IMR-90 (cell line): Measurements from ENCODE around the gene AGPAT3. TPM values are rescaled to one million over a fixed set of nuclear protein-coding genes. Genes with fewer than 3 reads are reported as not detected.

ENCODE experiments used
- ATAC-seq: fragments of 200-7000 bp; cut with Tn5 transposase; 2 replicates; pipeline ENCODE4 v1.9.1; 2020; ENCODE audit warnings: low read depth, mild to moderate bottlenecking, moderate library complexity
- BruUV-seq: library from RNA; stranded (reverse); fragments of 400-500 nt; replicated peaks from 2 replicates; lab custom pipeline; 2021; lab: Mats Ljungman, UMichigan
- CTCF ChIA-PET: fragments of 300-600 bp; formaldehyde crosslinking; extraction: SDS; loops from one replicate; lab custom pipeline; 2021; ENCODE audit warnings: antibody characterized with exemption; lab: Yijun Ruan, JAX
- POLR2A ChIA-PET: fragments of 300-600 bp; sonication (Branson Sonifier 250); formaldehyde crosslinking; loops from one replicate; lab custom pipeline; 2022; ENCODE audit warnings: antibody characterized with exemption; ENCODE audit not compliant: unreplicated experiment; lab: Charles Lee
- DNase-seq: peaks from one replicate; pipeline ENCODE4 v3.0.0; 2013
- H2AFZ ChIP-seq: replicated peaks from 2 replicates; pipeline ENCODE3; 2013; ENCODE audit warnings: low read length, mild to moderate bottlenecking; ENCODE audit not compliant: poor library complexity
- H2AK5ac ChIP-seq: 2 replicates; pipeline ENCODE4 v1.6.1; 2013; ENCODE audit warnings: low read depth, low read length, inconsistent platforms
- H2AK9ac ChIP-seq: replicated peaks from 2 replicates; pipeline ENCODE3; 2013; ENCODE audit warnings: mild to moderate bottlenecking, low read depth, low read length, moderate library complexity; ENCODE audit not compliant: poor library complexity
- H2BK120ac ChIP-seq: 2 replicates; pipeline ENCODE4 v1.6.1; 2013; ENCODE audit warnings: low read depth, low read length, inconsistent platforms
- H2BK15ac ChIP-seq: 3 replicates; pipeline ENCODE4 v1.6.1; 2013; ENCODE audit warnings: low read depth, low read length, inconsistent platforms
- H2BK20ac ChIP-seq: 2 replicates; pipeline ENCODE4 v1.6.1; 2013; ENCODE audit warnings: low read depth, mild to moderate bottlenecking, inconsistent platforms, low read length, moderate library complexity
- H2BK5ac ChIP-seq: 2 replicates; pipeline ENCODE4 v1.6.1; 2013; ENCODE audit warnings: mild to moderate bottlenecking, low read depth, low read length, inconsistent platforms; ENCODE audit not compliant: poor library complexity, severe bottlenecking
- H3K14ac ChIP-seq: replicated peaks from 2 replicates; pipeline ENCODE4 v1.6.1; 2013; ENCODE audit warnings: low read depth, low read length, inconsistent platforms
- H3K18ac ChIP-seq: 2 replicates; pipeline ENCODE4 v1.6.1; 2013; ENCODE audit warnings: low read depth, low read length, control low read depth
- H3K23ac ChIP-seq: 2 replicates; pipeline ENCODE4 v1.6.1; 2013; ENCODE audit warnings: low read depth, low read length, inconsistent platforms
- H3K27ac ChIP-seq: 2 replicates; pipeline ENCODE4 v1.5.1; 2013; ENCODE audit warnings: mild to moderate bottlenecking, control low read depth, low read length; ENCODE audit not compliant: insufficient read depth
- H3K27me3 ChIP-seq: 2 replicates; pipeline ENCODE4 v1.6.1; 2013; ENCODE audit warnings: low read length; ENCODE audit not compliant: control insufficient read depth, insufficient read depth
- H3K36me3 ChIP-seq: 2 replicates; pipeline ENCODE4 v1.6.1; 2013; ENCODE audit warnings: low read length, mixed read lengths; ENCODE audit not compliant: control insufficient read depth, insufficient read depth
- H3K4ac ChIP-seq: 2 replicates; pipeline ENCODE4 v1.6.1; 2013; ENCODE audit warnings: low read depth, low read length, inconsistent platforms
- H3K4me1 ChIP-seq: 2 replicates; pipeline ENCODE4 v1.6.1; 2013; ENCODE audit warnings: low read length, mixed read lengths; ENCODE audit not compliant: control insufficient read depth, insufficient read depth
- H3K4me2 ChIP-seq: 2 replicates; pipeline ENCODE4 v1.6.1; 2013; ENCODE audit warnings: low read depth, mild to moderate bottlenecking, control low read depth, low read length, moderate library complexity
- H3K4me3 ChIP-seq: 2 replicates; pipeline ENCODE4 v1.5.1; 2013; ENCODE audit warnings: low read depth, mild to moderate bottlenecking, control low read depth, low read length, moderate library complexity; ENCODE audit not compliant: insufficient read depth
- H3K56ac ChIP-seq: 2 replicates; pipeline ENCODE4 v1.6.1; 2013; ENCODE audit warnings: low read length, inconsistent platforms; ENCODE audit not compliant: insufficient read depth; ENCODE audit errors: extremely low read depth
- H3K79me1 ChIP-seq, 2 experiments: 2 replicates each; pipeline ENCODE4 v1.6.1; 2013; ENCODE audit warnings: low read length in 2 of 2, inconsistent platforms in 1 of 2, low read depth in 1 of 2
- H3K9ac ChIP-seq: 2 replicates; pipeline ENCODE4 v1.6.1; 2013; ENCODE audit warnings: low read depth, low read length, control low read depth
- H3K9me1 ChIP-seq: 2 replicates; pipeline ENCODE4 v1.6.1; 2013; ENCODE audit warnings: low read length, inconsistent platforms; ENCODE audit not compliant: insufficient read depth
- H3K9me3 ChIP-seq: 2 replicates; pipeline ENCODE4 v1.6.1; 2013; ENCODE audit warnings: low read length; ENCODE audit not compliant: control insufficient read depth, insufficient read depth
- H4K20me1 ChIP-seq: 2 replicates; pipeline ENCODE4 v1.6.1; 2013; ENCODE audit warnings: low read length, inconsistent platforms; ENCODE audit not compliant: insufficient read depth
- H4K5ac ChIP-seq: 2 replicates; pipeline ENCODE4 v1.6.1; 2013; ENCODE audit warnings: mild to moderate bottlenecking, low read depth, low read length, control low read depth
- H4K8ac ChIP-seq, 2 experiments: 2 replicates each; pipeline ENCODE4 v1.6.1; 2013; ENCODE audit warnings: low read depth in 2 of 2, low read length in 2 of 2, control low read depth in 1 of 2, inconsistent platforms in 1 of 2
- H4K91ac ChIP-seq: 2 replicates; pipeline ENCODE4 v1.6.1; 2013; ENCODE audit warnings: low read depth, low read length, inconsistent platforms; ENCODE audit not compliant: insufficient read depth
- BHLHE40 ChIP-seq: fragments of 150-350 bp; IDR thresholded peaks from 2 replicates; pipeline ENCODE4 v1.6.1; 2016; ENCODE audit warnings: mild to moderate bottlenecking, low read depth, low read length
- FOS ChIP-seq: fragments of 150-350 bp; IDR thresholded peaks from 2 replicates; pipeline ENCODE4 v1.6.1; 2016; ENCODE audit warnings: low read depth, low read length
- MAFK ChIP-seq: IDR thresholded peaks from 2 replicates; pipeline ENCODE4 v1.6.1; 2012; ENCODE audit warnings: low read depth, low read length, improper control_type of control experiment
- MXI1 ChIP-seq: IDR thresholded peaks from 2 replicates; pipeline ENCODE4 v1.6.1; 2012; ENCODE audit warnings: low read depth, mild to moderate bottlenecking, low read length, moderate library complexity, borderline replicate concordance
- NFE2L2 ChIP-seq: fragments of 150-350 bp; IDR thresholded peaks from 2 replicates; pipeline ENCODE4 v1.6.1; 2016; ENCODE audit warnings: low read depth, mild to moderate bottlenecking, low read length
- POLR2A ChIP-seq: IDR thresholded peaks from 2 replicates; pipeline ENCODE4 v1.6.1; 2012; ENCODE audit warnings: mild to moderate bottlenecking, low read depth, low read length
- RCOR1 ChIP-seq: IDR thresholded peaks from 2 replicates; pipeline ENCODE4 v1.6.1; 2012; ENCODE audit warnings: mild to moderate bottlenecking, low read length, improper control_type of control experiment; ENCODE audit not compliant: insufficient replicate concordance
- RFX5 ChIP-seq: IDR thresholded peaks from 2 replicates; pipeline ENCODE4 v1.8.0; 2012; ENCODE audit warnings: low read depth, mild to moderate bottlenecking, low read length, moderate library complexity
- SMC3 ChIP-seq: fragments of 150-350 bp; IDR thresholded peaks from 2 replicates; pipeline ENCODE4 v1.6.1; 2016; ENCODE audit warnings: low read depth, mild to moderate bottlenecking, antibody characterized with exemption, low read length, moderate library complexity
- WGBS, 2 experiments: methylation state at CpG; one replicate each; pipeline versions ENCODE4 v1.1.5 to v1.1.7; 2013; ENCODE audit warnings: missing lambda C conversion rate in 2 of 2; ENCODE audit not compliant: insufficient read length in 1 of 2; ENCODE audit errors: extremely low coverage in 2 of 2; 5-methylcytosine and 5-hydroxymethylcytosine counted together
- dilution Hi-C: fragments of 300-500 bp; cut with HindIII; formaldehyde crosslinking; loops from one replicate; pipeline ENCODE4 v1.14.3; 2018; ENCODE audit warnings: low sequenced_read_pairs; ENCODE audit not compliant: unreplicated experiment
- in situ Hi-C: fragments of 300-500 bp; cut with MboI; formaldehyde crosslinking; loops from 3 replicates; pipeline ENCODE4 v1.14.3; 2019; ENCODE audit warnings: low sequenced_read_pairs, inconsistent platforms, mixed read lengths
- intact Hi-C: fragments of 100-400 bp; cut with micrococcal nuclease; formaldehyde crosslinking; loops from 2 replicates; pipeline ENCODE4 v1.10.0; 2022
- polyA plus RNA-seq, 3 experiments: library from polyadenylated mRNA; depleted of rRNA; stranded (reverse); fragments of >200 nt; gene quantifications; 2 replicates each; pipeline ENCODE4 v1.2.3, GENCODE V29; 2012; ENCODE audit warnings: low replicate concordance in 1 of 3
- total RNA-seq: library from RNA; depleted of rRNA; stranded (reverse); fragments of >200 nt; gene quantifications from 2 replicates; pipeline ENCODE4 v1.2.3, GENCODE V29; 2012
- TF ChIP-seq, protein P1 (sequence below): fragments of 150-350 bp; IDR thresholded peaks from 2 replicates; pipeline ENCODE4 v1.6.1; 2016; ENCODE audit warnings: low read depth, mild to moderate bottlenecking, low read length, moderate library complexity, borderline replicate concordance
- TF ChIP-seq, protein P2 (sequence below): fragments of 150-350 bp; IDR thresholded peaks from 2 replicates; pipeline ENCODE4 v1.6.1; 2017; ENCODE audit warnings: mild to moderate bottlenecking, antibody characterized with exemption, low read length, low read depth
- TF ChIP-seq, protein P3 (sequence below): conservative IDR thresholded peaks from 2 replicates; pipeline ENCODE4 v1.5.1; 2012; ENCODE audit warnings: mild to moderate bottlenecking, low read depth, low read length, improper control_type of control experiment

Gene AGPAT3
- total and polyA plus RNA-seq, 2 of the 4 experiments (the other 2 are of a cell fraction) = 27.1 to 38.7 TPM

DNA sequence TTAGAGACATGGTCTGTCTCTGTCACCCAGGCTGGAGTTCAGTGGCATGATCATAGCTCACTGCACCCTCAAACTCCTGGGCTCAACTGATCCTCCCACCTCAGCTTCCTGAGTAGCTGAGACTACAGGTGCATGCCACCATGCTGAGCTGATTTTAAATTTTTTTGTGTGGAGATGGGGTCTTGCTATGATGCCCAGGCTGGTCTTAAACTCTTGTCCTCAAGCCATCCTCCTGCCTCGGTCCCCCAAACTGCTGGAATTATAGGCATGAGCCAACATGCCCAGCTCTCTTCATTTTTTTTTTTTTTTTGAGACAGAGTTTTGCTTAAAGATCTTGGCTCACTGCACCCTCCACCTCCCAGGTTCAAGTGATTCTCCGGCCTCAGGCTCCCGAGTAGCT is 24.8 kb upstream of the AGPAT3 start:
- no peak overlapping the region for H2AFZ ChIP-seq
- H3K23ac ChIP-seq = no peak overlapping the region
- no peak overlapping the region for H3K4ac ChIP-seq
- no peak for ATAC-seq
- ChIA-PET CTCF (interaction anchor here (0.7 kb wide), 1 partner anchor 106 kb away, joined by 3 read pairs; no protein-coding TSS in a partner anchor), POLR2A (no interaction called here)
- WGBS, 2 experiments = no CpG with 5 or more reads among the region's 3 CpGs
- no TSS peak for BruUV-seq
- no peak for DNase-seq
- H2BK5ac ChIP-seq = no peak overlapping the region
- no peak overlapping the region for H3K18ac ChIP-seq
- no peaks in the 10 kb centered on the region for H3K9me1 ChIP-seq
- H3K9me3 ChIP-seq = no peaks in the 10 kb centered on the region
- in situ Hi-C loops = no loop called here
- no peak overlapping the region for H3K56ac ChIP-seq
- H3K27me3 ChIP-seq = peaks cover 16% of the 10 kb centered on the region
- intact Hi-C loops = no loop called here
- no peak overlapping the region for H3K9ac ChIP-seq
- no peak overlapping the region for H3K14ac ChIP-seq
- no peak overlapping the region for H4K91ac ChIP-seq
- no peaks in the 10 kb centered on the region for H3K4me1 ChIP-seq
- no peak overlapping the region for H3K27ac ChIP-seq
- H2BK15ac ChIP-seq = no peak overlapping the region
- H4K8ac ChIP-seq = no peak overlapping the region
- H3K36me3 ChIP-seq = no peaks in the 10 kb centered on the region
- no peak overlapping the region for H2BK120ac ChIP-seq
- no peaks in the 10 kb centered on the region for H4K20me1 ChIP-seq
- no peak overlapping the region for H3K4me3 ChIP-seq
- no peak overlapping the region for H3K4me2 ChIP-seq
- no peak overlapping the region for H2AK9ac ChIP-seq
- H2AK5ac ChIP-seq = no peak overlapping the region
- H2BK20ac ChIP-seq = no peak overlapping the region
- dilution Hi-C loops = no loop called here
- H3K79me1 ChIP-seq = no peaks in the 10 kb centered on the region
- H4K5ac ChIP-seq = no peak overlapping the region
- TF ChIP-seq, protein P1, sequence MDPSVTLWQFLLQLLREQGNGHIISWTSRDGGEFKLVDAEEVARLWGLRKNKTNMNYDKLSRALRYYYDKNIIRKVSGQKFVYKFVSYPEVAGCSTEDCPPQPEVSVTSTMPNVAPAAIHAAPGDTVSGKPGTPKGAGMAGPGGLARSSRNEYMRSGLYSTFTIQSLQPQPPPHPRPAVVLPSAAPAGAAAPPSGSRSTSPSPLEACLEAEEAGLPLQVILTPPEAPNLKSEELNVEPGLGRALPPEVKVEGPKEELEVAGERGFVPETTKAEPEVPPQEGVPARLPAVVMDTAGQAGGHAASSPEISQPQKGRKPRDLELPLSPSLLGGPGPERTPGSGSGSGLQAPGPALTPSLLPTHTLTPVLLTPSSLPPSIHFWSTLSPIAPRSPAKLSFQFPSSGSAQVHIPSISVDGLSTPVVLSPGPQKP = no peak
- TF ChIP-seq MAFK (no peak), NFE2L2 (no peak), SMC3 (no peak), POLR2A (no peak), MXI1 (no peak), BHLHE40 (no peak), RCOR1 (no peak), FOS (no peak), RFX5 (no peak)
- TF ChIP-seq, protein P2, sequence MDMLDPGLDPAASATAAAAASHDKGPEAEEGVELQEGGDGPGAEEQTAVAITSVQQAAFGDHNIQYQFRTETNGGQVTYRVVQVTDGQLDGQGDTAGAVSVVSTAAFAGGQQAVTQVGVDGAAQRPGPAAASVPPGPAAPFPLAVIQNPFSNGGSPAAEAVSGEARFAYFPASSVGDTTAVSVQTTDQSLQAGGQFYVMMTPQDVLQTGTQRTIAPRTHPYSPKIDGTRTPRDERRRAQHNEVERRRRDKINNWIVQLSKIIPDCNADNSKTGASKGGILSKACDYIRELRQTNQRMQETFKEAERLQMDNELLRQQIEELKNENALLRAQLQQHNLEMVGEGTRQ = no peak
- TF ChIP-seq, protein P3, sequence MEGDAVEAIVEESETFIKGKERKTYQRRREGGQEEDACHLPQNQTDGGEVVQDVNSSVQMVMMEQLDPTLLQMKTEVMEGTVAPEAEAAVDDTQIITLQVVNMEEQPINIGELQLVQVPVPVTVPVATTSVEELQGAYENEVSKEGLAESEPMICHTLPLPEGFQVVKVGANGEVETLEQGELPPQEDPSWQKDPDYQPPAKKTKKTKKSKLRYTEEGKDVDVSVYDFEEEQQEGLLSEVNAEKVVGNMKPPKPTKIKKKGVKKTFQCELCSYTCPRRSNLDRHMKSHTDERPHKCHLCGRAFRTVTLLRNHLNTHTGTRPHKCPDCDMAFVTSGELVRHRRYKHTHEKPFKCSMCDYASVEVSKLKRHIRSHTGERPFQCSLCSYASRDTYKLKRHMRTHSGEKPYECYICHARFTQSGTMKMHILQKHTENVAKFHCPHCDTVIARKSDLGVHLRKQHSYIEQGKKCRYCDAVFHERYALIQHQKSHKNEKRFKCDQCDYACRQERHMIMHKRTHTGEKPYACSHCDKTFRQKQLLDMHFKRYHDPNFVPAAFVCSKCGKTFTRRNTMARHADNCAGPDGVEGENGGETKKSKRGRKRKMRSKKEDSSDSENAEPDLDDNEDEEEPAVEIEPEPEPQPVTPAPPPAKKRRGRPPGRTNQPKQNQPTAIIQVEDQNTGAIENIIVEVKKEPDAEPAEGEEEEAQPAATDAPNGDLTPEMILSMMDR = no peak
